HG03095 (cell line): ENCODE measurements around the gene ANAPC2.

Source experiments
- ATAC-seq: cut with Tn5 transposase; IDR thresholded peaks from one replicate; pipeline ENCODE4 v1.9.1; 2021; ENCODE audit warnings: moderate library complexity; ENCODE audit not compliant: unreplicated experiment

ANAPC2 gene

DNA sequence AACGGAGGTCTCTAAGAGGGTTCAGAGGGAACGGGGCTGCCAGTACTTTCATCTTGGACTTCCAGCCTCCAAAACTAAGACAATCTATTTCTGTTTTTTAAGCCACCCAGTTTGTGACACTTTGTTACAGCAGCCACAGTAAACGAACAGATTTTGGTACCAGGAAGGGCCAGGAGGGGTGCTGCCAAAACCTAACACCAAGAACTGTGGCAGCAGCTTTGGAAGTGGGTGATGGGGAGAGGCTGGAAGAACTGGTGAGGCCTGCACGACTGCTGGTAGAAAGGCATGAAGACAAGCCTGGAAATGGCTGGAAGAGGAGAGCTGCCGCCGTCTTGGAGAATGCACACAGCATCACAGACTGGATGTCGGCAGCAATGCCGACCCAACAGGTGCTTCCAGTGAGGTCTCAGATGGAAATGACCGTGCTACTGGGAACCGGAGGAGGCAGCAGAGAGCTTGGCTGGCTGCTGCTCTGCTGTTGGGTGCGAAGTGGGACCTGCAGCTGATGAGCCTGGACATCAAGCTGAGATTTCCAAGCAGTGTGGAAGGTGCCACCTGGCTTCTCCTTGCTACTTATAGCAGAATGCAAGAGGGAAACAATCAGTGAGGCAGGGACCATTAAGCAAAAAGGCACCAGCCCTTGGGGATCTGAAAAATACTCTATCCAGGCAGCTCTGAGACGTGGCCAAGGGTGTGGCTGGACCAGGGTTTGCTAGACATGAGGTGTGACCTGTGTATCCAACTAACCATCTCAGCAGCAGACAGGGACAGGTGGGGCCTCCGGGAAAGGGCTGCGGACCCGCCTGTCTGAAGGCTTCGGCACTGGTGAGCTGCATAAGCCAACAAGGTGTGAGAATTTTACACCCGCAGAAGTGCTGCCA, 11.8 kb downstream of the ANAPC2 start:
- ATAC-seq: no peak

DNA sequence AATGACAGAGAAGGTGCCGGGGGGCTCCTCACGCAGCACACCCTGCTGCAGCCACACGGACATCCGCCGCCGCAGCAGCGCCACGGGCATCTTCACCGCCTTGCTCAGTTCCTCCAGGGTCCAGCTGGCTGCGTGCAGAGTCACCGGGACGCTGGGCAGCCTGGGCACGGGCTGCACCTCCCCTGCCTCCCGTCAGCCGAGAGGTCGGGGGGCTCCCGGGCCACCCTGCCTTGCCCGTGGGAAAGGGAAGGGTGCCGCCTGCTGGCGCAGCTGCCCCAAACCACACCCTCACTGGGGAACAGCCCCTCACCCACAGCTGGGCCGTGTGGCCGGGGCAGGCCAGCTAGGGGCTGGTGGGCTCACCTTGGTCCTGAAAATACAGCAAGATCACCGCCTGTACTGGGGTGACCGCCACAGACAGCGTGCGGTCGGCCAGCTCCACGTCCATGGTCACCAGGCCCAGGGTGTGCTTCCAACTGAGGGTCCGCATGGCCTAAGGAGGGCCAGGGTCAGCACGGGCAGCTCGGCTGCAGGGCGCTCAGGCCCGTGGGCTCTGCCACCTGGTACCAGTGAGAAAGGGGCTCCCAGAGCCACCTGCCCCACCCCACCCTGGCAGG, 12.9 kb downstream of the ANAPC2 start:
- no peak for ATAC-seq

DNA sequence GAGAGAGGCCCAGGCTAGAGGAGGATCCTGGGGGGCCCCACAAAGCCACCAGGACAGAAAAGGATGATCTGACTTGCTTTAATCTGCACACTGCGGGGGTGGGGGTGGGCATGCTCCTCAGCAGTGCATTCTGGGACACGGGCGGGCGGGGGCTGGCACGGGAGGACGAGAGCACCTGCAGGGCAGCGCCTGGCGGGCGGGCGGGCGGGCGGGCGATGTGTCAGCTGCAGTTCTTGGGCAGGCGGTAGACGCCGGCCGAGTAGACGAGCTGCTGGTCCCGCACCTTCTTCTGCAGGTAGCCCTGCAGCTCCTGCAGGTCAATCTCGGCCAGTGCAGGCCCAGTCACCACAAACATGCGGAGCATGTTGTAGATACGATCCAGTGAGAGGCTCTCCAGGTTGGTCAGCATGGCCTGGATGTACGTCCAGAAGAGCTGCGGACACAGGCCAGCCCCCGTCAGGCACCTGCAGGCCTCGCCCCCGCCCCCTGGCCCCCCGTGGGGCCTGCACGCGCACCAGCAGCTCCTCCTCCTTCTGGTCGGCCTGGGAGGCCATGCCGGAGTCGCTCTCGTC, 13.6 kb downstream of the ANAPC2 start:
- ATAC-seq: no peak

DNA sequence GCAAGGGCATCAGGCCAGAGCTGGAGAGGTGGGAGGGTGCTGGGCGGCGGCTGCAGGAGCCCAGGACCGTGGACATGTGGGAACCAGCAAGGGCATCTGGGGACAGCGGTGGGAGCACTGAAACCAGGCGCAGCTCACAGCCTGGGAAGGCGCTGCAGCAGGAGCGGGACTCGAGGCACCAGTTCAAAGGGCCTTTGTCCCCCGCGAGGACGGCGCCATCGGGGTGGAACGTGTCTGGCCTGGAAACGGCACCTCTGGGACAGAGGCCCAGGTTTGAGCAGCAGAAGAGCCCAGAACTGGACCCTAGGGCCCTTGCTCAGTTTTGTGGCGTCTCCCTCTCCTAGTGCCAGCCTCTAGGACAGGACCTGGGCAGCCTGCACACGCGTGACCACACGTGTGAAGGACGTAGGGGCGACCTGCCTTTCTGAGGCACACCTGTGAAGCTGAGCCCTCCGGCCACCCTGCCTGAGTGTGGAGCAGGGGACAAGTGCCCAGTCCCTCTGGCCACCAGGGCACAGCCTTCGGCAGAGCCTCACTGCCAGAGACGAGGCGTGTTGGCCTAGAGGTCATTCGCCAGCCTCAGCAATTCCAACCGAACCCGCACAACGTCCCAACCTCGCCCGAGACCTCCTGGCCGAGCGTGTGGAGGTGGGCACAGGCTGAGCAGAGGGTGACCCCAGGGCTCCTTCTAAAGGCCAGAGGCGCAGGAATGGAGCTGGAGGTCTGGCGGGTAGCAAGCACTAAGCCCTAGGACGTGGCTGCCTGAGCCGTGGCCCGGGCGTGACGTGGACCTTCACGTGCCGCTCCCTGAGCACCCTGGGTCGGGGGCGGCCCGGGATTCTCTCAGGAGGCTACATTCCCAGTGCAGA, 14.3 kb downstream of the ANAPC2 start:
- ATAC-seq: no peak

DNA sequence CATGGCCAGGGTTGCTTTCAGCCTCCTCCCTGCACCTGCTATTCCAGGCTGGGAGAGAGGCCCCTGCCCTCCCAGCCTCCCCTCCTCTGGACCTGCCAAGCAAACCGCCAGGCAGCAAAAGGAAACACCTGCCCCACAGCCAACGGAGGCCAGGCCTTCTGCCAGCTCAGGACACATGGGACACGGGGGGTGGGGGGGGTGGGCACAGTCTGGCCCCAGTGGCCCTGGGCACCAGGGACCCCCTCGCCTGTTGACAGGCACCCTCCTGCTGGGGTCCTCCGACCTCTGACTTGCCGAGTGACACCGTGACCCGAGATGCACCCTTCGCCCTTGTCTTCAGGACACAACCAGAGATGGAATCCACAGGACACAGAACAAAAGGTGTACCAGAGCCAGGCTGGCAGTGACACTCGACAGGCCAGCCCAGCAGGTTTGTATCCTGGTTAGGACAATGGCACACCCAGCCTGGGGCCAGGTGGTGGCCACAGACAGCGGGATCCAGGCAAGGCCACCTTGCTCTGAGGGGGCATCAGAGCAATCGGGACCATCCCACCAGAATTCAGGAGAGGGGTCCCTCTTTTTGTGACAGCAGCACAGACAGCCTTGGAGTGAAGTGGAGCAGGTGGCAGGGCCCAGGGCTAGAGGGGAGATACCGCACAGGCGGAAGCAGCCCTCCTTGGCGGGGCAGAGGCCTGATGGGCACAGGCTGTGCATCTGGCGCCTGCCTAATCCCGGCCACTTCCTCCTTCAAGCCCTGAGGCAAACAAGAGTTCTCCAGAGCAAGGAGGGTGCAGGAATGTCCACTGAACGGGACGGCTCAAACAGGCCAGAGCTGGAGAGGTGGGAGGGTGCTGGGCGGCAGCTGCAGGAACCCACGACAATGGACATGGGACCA, 15.2 kb downstream of the ANAPC2 start:
- ATAC-seq: no peak

DNA sequence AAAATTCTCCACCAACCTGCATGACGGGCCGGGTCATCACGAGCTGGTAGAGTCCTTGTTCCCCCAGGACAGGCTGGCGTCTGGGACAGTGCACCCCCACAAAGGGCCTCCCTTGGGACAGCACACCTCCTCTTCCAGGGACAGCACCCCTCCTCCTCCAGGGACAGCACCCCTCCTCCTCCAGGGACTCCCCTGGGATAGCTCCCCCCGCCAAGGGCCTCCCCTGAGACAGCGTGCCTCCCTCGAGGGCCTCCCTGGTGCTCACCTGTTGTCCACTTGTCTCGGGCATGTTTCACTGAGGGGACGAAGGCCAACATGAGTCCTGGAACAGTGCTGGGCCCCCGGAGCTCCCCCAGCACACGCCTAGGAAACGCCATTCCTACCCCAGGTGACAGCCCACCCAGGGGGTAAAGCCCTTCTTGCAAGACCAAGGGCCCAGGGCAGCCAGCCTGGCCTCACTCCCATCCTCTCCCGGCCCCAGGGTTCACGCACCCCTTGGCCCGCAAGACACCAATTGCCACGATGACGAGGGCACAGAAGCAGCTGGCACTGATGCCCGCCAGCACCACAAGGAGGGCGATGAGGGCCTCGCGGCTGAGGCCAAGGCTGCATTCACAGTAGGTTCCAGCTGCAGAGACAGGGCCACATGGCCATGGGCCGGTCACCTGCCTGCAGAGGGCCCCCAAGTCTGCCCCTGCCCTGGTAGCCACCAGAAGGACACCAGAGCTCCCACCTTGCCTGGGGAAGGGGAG, 17.0 kb downstream of the ANAPC2 start:
- ATAC-seq: no peak

DNA sequence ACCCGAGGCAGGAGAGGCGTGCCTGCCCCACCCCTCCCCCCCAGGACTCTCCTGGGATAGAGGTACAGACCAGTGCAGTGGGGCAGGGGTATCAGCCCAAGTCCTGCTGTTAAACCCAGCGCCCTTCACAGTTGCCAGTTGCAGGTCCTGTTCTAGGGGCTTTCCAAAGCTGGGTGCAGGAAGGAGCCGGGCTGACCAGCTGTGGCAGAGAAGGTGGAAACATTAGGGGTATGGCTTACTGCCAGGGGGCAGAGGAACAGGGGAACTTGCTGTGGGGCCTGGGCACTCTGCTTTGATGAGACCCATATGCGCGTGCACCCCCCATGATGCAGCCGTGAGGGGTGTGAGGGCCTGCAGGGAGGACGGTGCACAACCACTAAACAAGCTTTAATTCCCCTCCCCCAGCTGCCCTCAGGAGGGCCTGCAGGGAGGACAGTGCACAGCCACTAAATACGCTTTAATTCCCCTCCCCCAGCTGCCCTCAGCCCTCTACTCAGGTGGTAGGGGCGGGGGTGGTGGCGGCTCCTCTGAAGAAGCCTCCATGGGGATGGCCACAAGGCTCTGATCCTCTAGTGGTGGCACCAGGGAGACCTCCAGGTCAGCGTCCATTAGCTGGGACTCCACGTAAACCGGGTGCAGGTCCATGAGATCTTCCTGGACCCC, 17.7 kb downstream of the ANAPC2 start:
- ATAC-seq: no peak

DNA sequence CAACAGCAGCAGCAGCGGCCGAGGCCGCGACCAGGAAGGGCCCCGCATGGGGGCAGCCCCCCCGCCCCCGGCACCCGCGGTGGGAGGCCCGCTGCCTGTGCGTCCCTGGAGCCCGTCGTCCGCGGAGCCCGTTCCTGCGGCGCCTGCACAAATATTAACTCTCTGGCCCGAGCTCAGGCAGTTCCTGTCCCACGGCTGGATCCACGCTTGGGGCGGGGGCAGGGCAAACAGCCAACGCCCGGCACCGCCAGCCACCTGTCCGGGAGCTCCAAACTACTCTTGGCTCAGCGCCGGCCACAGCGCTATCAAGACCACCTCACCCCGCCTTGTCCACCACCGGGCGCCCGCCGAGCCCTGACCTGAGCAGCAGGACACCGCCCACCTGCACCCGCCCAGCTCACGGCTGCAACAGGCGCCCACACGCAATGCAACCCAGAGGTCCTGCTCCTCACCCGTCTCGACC, 18.4 kb downstream of the ANAPC2 start, which contains the start of gene LRRC26:
Gene LRRC26, minus strand, starts transcription at position 156 of the 463 bp plus-strand sequence. Its CDS starts 108 bp downstream, at position 48.
- no peak for ATAC-seq

DNA sequence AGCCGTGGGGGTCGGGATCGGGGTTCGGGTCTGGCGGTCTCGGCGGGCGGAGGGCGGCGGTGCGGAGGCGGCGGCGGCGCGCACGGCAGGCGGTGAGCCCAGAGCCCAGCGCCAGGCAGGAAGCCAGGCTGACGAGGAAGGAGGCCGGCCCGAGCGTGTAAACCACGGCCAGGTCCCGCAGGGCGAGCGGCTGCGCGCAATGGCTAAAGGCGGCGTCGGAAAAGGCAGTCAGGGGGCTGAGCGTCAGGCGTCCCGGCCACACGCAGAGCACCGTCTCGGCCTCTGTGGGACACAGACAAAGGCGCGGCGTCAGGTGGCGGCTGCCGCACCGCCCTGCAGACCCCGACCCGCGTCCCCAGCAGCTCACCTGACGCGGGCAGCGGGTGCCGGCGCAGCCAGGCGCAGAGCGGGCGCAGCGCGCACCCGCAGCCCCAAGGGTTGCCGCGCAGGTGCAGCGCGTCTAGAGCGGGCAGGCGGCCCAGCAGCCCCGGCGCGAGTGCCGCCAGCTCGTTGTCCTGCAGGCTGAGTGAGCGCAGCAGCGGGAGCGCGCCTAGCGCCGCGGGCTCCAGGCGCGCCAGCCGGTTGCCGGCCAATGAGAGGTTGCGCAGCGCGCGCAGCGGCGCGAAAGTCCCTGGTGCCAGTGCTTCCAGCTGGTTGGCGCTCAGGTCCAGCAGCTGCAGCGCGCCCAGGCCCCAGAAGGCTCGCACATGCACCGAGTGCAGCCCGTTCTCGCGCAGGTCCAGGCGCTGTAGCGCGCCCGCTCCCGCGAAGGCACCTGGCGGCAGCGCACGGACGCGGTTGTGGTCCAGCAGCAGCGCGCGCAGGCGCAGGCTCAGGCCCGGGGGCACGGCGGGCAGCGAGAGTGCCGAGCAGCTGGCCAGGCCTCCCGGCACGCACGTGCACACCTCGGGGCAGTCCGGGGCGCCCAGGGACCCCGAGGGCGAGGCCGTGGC, 19.2 kb downstream of the ANAPC2 start:
- no peak for ATAC-seq

DNA sequence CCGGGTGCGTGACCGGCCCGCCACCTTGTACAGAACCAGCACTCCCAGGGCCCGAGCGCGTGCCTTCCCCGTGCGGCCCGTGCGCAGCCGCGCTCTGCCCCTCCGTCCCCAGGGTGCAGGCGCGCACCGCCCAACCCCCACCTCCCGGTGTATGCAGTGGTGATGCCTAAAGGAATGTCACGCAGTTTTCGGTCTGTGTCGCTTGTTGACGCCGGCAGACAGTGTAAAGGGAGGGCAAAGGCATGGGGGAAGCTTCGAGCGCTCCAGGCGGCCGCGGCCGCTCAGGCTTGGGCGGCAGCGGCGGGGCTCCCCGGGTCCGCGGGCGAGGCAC, 19.8 kb downstream of the ANAPC2 start:
- ATAC-seq: no peak

DNA sequence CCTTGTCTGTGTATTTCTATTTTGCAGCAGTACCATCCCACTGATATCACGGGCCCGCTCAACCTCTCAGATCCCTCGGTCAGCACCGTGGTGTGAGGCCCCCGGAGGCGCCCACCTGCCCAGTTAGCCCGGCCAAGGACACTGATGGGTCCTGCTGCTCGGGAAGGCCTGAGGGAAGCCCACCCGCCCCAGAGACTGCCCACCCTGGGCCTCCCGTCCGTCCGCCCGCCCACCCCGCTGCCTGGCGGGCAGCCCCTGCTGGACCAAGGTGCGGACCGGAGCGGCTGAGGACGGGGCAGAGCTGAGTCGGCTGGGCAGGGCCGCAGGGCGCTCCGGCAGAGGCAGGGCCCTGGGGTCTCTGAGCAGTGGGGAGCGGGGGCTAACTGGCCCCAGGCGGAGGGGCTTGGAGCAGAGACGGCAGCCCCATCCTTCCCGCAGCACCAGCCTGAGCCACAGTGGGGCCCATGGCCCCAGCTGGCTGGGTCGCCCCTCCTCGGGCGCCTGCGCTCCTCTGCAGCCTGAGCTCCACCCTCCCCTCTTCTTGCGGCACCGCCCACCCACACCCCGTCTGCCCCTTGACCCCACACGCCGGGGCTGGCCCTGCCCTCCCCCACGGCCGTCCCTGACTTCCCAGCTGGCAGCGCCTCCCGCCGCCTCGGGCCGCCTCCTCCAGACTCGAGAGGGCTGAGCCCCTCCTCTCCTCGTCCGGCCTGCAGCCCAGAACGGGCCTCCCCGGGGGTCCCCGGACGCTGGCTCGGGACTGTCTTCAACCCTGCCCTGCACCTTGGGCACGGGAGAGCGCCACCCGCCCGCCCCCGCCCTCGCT, 20.4 kb downstream of the ANAPC2 start:
- ATAC-seq: no peak

DNA sequence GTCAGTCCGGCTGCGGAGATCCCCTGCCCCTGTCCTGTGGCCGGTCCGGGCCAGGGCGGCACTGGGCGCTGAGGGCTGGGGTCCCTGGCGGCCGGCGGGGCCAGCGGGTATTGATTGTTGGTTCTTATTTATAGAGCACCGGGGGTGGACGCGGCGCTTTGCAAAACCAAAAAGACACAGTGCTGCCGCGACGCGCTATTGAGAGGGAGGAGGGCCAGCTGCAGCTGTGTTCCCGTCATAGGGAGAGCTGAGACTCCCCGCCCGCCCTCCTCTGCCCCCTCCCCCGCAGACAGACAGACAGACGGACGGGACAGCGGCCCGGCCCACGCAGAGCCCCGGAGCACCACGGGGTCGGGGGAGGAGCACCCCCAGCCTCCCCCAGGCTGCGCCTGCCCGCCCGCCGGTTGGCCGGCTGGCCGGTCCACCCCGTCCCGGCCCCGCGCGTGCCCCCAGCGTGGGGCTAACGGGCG, 21.0 kb downstream of the ANAPC2 start:
- ATAC-seq: no peak

DNA sequence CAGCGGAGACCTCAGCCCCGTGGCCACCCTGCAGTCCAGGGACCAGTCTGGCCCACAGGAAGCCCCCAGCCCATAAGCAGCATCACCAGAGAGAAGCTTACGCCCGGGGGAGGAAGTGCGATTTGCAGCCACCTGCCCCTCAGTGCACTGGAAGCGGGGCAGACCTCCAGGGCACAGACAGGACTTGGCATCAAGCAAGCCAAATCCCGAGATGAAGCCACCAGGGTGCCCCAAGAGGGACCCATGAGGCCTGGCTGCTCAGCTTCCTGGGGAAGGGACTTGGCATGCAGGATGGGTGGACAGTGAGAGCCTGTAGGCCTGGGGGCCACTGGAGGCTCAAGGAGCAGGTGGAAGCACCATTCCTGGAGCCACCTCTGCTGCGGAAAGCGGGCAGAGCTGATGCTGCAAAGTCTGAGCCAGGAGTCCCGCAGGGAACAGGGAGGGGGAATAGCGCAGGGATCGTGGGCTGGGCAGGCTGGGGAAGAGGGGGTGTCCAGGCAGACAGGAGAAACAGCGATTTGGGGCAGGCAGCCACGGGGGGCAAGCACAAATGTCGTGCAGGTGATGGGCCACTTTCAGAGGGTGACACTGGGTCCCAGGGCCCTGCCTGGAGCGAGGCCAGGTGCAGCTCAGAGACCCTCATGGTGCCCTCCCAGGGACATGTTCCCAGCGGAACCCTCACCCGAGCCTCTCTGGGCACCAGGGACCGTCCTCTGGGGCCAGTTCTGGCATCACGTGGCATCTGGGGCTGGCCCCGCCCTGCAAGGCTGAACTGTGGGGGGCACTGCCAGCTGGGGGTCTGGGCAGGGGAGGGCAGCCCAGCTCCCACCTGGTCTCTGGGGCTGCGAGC, 21.8 kb downstream of the ANAPC2 start:
- no peak for ATAC-seq

DNA sequence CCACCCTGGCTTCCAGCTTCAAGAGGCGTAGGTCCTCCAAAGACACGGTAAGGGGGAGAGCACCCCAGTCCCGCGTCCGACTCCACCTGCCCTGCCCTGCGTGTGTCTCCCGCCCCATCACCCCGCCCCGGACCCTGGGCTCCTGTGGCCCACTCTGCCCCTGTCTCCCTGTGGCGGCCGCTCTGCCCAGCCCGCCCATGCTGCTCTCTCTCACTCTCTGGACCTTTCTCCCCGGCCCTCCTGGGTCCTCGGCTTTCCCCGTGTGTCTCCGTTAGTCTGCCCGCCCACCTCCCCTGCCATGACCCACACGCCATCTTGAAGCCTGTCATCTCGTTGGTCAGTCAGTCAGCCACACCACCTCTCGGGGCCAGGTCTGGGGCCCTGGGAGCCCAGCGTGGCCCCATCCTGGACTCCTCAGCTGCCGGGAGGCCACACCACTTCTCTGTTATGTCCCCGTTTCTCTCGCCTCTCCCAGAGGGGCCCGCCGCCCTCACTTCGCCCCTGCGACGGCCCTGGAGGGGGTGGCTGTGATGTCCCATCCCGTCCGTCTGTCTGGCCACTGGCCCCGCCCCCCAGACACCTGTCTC, 23.0 kb downstream of the ANAPC2 start:
- no peak for ATAC-seq
